ENCODE results near the gene SRRM5.
"Not testable (repeated sequence)": the region's sequence is repeated elsewhere in the genome, so short reads cannot be mapped to it uniquely, and the experiment has no call there.

The SRRM5 gene

DNA sequence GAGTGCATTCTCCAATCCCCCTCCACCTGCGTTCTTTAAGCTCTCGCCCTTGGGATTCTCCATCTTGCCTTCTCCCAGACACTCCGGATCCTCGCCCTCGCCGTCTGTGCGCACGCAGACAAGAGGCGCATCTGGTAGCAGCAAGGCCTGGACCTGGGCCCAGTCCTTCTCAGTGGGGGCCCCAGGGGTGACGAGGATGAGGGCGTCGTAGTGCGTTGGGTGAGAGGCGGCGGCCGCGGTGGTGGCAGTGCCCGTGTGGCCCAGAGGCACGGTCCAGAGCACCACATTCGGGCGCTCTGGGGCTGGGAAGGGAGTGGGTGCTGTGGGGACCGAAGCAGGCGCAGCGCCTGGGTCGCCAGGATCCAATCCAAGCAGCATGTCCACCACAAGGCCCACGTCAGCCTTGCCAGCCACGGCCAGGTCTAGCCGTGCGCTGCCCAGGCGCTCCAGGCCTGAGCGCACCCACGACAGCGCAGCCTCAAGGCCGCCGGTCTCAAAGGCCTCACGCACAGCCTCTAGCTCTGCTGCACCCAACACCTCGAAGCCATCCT, 19.0 kb upstream of the SRRM5 start:
- DNase-seq = no peak

DNA sequence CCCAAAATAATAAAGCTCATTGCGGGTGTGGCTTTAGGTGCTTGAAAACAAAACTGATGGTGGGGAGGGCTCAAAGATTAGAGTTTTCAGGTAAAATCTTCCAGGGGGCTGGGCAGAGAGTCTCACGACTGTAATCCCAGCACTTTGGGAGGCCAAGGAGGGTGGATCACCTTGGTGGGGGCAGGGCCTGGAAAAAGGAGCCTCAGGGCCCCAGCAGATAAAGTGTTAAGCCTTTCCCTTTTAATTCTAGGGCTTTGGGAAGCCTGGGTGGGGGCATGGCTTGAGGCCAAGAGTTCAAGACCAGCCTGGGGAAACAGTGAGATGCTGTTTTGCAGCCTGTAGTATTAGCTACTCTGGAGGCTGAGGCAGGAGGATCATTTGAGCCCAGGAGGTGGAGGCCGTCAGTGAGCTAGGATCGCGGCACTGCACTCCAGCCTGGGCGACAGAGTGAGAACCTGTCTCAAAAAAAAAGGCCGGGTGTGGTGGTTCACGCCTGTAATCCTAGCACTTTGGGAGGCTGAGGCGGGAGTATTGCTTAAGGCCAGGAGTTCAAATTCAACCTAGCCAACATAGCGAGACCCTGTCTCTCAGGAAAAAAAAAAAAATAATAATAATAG, 17.7 kb upstream of the SRRM5 start:
- DNase-seq = no peak

DNA sequence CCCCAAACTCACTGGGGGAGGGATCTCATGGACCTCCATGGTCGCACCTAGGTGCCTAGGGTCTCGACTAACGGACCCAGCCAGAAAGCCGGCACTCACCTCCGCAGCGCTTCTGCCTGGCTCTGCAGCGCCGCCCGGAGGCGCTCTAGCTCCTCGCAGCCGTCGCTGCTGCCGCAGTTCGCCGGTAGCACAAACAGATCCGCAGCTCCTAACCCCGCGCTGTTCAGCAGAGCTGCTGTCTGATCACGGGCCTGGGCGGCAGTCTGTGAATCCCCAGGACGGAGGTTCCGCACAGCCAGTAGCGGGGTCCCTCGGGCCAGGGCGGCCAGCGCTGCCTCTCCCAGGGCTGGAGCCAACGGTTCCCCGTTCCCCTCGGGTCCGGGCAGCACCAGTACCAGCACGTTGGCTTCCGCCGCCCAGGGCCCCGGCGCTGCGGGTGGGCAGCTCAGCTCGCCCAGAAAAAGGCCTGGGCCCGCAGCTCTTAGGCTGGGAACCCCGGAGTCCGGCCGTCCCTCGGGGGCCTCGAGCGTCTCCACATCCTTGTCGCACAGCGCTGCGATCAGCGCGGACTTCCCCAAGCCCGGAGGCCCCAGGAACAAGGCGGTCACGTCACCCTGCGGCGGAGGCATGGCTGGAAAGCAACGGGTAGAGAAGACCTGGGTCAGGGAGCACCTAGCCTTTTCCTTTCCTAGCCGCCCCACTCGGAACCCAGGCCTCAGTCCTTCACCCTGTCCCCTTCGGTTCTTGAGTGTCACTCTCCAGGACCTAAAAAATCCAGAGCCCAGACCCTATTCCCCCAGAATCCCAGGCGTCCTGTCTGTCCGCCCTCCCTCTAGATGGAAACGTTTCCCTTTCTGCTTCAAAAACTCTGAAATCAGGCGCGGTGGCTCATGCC, 16.9 kb upstream of the SRRM5 start:
- no peak for DNase-seq

DNA sequence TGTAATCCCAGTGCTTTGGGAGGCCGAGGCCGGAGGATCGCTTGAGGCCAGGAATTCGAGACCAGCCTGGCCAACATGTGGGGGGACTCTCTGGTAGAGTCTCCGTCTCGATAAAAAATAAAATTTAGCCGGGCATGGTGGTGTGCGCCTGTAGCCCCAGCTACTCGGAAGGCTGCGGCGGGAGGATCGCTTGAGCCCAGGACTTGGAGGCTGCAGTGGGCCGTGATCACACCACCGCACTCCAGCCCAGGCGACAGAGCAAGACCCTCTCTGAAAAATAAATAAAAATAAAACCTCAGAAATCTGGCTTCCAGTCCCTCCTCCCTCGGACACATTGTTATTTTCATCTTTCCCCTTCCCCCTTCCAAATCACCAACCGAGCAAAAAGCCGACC, 16.3 kb upstream of the SRRM5 start:
- no peak for DNase-seq

GRCh38 chr19:43595999-43596841, 15.7 kb upstream of the SRRM5 start, which contains the start of the genes IRGQ and ZNF576:
Gene IRGQ (minus strand): TSS chr19:43596134. CDS start chr19:43595338, 796 bp downstream.
Gene ZNF576 (plus strand): TSS chr19:43596595. CDS start chr19:43597109, 514 bp downstream.
- DNase-seq = peak; percentile 92

DNA sequence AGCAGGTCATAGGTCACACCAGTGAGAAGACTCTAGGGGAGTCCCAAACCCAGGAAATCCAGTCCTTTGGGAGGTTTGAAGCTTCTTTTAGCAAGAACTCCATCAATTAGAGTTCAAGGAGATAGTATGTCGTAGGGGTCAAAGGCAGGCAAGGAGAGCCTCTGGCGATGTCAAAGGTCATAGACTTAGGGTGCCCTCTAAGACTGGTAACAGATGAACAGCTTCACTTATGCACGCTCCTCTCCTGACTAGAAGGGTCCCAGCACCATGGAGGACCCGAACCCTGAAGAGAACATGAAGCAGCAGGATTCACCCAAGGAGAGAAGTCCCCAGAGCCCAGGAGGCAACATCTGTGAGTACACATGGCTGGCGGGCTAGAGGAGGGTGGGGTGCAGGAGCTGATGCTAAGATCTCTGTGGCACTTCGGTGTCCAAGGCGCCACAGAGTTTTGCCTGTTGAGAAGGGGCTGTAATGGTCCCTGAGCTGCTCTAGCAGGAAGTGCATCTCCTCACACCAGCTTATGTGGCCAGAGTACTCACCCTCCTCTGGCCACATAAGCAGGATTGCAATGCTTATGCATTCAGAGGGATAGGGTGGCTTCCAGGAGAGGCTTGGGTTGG, 14.9 kb upstream of the SRRM5 start:
- no peak for DNase-seq

DNA sequence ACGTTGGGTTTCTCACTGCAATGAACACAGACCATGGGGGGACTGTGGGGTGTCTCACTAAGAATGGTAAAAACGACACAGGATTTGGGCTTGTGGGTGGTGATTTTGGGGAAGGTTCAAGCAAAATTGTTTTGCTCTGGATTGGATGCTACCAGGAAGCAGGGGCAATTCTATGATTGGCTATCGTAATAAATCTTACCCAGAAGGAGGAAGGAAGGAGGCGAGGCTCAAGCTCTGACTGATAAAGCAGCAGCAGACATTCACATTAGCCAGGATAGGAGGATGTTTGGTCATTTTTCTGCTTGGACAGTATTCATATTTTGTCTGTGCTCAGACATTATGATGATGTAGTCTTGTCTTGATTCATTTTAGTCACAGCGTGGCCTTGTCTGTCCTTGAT, 14.0 kb upstream of the SRRM5 start:
- no peak for DNase-seq

- DNase-seq = no peak
Observed at GRCh38 chr19:43598445-43599240, 13.2 kb upstream of the SRRM5 start.

- DNase-seq = no peak
Observed at GRCh38 chr19:43599635-43600295, 12.1 kb upstream of the SRRM5 start.

GRCh38 chr19:43600326-43600725, 11.6 kb upstream of the SRRM5 start:
- not testable (repeated sequence) for DNase-seq

DNA sequence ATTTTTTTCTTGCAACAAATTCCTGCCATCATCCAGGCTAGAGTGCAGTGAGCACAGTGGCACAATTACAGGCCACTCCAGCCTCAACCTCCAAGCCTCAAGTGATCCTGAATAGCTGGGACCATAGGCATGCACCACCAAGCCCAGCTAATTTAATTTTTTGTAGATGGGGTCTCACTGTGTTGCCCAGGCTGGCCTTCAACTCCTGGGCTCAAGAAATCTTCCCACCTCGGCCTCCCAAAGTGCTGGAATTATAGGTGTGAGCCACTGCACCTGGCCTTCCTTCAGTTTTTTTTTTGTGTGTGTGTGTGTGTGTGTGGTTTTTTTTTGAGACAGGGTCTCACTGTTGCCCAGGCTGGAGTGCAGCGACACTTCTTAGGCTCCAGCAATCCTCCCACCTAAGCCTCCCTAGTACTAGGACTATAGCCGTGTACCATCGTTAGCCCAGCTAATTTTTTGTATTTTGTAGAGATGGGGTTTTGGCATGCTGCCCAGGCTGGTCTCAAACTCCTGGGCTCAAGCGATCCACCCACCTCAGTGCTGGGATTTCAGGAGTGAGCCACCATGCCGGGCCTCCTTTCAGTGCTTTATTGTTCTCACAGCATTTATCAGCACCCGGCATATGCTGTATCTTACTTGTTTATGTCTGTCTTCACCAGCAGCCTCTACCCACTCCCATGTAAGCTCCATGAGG, 5.9 kb upstream of the SRRM5 start:
- no peak for DNase-seq

GRCh38 chr19:43606569-43607229, 5.2 kb upstream of the SRRM5 start:
- peak; percentile 25 for DNase-seq

DNA sequence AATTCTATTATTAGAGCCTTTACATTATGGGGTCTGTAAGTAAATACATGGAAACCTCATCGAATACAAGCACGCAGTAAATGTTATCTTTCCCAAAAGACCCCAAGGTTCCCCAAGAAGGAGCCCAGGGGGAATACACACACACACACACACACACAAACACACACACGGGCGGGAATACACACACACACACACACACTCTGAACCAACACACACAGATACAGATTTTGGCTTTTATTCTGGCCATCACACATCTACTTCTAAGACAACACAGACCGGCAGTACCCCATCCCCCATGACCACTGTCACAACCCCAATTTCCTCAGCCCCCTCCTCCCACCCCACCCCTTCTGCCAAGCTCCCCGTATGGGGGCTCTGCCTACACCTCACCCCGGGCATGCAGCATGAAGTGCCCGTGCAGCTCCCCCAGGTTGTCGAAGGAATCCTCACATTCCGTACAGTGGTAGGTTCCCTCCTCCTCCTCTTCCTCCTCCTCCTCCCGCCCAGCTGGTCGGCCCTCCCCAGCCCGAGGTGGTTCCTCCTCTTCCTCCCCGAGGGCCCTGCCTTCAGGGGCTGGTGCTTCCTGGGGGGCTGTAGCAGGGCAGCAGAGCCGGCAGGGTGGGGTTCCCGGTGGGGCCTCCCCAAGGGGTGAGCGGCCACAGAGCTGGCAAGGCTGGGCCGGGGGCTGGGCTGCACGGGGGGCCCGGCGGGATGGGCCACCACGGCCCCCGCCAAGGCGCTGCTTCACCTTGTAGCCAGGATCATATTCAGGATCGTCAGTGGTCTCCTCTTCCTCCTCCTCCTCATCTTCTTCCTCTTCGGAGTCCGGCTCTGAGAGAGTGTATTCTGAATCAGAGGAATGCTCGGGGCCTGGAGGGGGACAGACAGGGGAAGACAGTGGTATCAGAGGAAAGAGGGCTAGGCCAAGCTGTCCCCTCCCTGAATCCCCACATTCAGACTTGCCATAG, 4.4 kb upstream of the SRRM5 start:
- DNase-seq = no peak

GRCh38 chr19:43609872-43610271, 2.0 kb upstream of the SRRM5 start:
- no peak for DNase-seq

DNA sequence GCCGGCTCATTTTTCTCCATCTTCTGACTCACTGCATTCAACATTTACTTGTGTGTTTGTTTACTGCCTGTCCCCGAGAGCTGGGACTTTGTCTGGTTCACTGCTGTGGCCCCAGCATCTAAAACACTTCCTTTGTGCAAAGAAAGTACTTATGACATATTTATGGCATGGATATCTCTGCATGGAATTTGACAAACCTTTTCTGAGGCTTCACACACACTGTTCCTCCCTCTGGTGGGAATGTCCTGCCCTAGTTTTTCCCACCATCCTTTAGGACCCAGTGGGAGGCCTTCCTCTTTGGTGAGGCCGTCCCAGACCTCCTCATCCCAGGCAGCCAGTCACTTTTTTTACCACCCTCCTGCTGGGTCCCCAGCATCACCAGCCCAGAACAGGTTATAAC, 1.4 kb upstream of the SRRM5 start:
- no peak for DNase-seq

DNA sequence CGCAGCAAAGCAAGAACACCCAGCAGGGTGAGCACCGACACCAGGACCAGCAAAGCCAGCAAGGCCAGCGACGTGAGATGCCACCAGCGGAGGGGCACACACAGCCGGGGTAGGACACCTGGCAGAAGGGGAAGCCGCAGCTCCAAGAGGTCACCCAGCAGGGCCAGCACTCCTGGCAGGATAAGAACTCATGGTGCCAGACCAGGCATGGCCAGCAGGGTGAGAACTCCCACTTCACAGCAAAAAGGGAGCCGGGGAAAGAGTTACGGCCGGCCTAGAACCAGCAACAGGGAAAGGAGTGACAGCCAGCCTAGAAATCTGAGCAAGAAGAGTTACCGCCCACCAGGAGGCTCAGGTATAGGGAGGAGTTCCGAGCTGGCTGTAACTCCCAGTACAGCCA, 486 bp downstream of the SRRM5 start:
- no peak for DNase-seq

DNA sequence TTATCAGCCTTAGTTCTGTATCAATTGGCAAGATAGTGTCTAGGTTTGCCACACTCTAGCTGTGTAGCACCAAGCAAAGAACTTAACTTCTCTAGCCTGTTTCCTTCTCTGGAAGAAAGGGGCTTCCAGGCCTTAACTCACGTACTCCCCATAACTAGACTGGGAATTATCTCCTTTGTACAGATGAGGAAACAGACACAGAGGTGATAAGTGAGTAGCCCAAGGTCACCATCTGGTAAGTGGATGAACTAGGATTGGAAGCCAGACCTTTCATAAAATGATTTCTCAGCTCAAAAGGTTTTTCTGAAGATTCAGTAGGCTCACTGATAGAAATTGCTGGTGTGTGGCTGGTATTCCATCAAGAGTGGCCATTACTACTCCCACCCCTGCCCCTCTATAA, 4.4 kb downstream of the SRRM5 start:
- DNase-seq = no peak

GRCh38 chr19:43616954-43617353, 5.1 kb downstream of the SRRM5 start:
- no peak for DNase-seq

GRCh38 chr19:43618921-43619261, 7.0 kb downstream of the SRRM5 start:
- DNase-seq = no peak
